Measurements from ENCODE around the gene NFYA. TPM values are rescaled to one million over a fixed set of nuclear protein-coding genes. Genes with fewer than 3 reads are reported as not detected.

The NFYA gene
- total RNA-seq, 1 donor from 2014 or later: 27.8 TPM

- Histone ChIP-seq H4K20me1 (ENCODE audit: insufficient read depth, low read length) (no peaks in the 10 kb centered on the region), H3K36me3 (ENCODE audit: insufficient read depth, low read length) (no peaks in the 10 kb centered on the region), H3K4me1 (ENCODE audit: insufficient read depth, low read length) (no peaks in the 10 kb centered on the region), H3K27me3 (ENCODE audit: insufficient read depth, low read length) (no peaks in the 10 kb centered on the region), H3K9ac (ENCODE audit: low read length) (no peak overlapping the region), H3K4me2 (ENCODE audit: low read length) (no peak overlapping the region), H3K79me2 (ENCODE audit: insufficient read depth, low read length) (no peaks in the 10 kb centered on the region), H3K27ac (ENCODE audit: low read depth, low read length) (no peak overlapping the region), H2AFZ (ENCODE audit: low read depth, low read length) (no peak overlapping the region), H3K9me3 (ENCODE audit: insufficient read depth, low read depth, low read length) (no peaks in the 10 kb centered on the region), H3K4me3 (ENCODE audit: insufficient read depth, low read depth, low read length) (no peak overlapping the region)
- Mint-ChIP-seq H3K9me3 (ENCODE audit: unreplicated experiment) (peaks cover 3% of the 10 kb centered on the region), H3K36me3 (ENCODE audit: low read depth, unreplicated experiment) (no peaks in the 10 kb centered on the region), H3K4me3 (ENCODE audit: unreplicated experiment) (no peak overlapping the region), H3K4me1 (ENCODE audit: low read depth, unreplicated experiment) (peaks cover 12% of the 10 kb centered on the region), H3K27me3 (ENCODE audit: low read depth, unreplicated experiment) (peaks cover 6% of the 10 kb centered on the region), H3K27ac (ENCODE audit: unreplicated experiment) (no peak overlapping the region)
- DNase-seq (ENCODE audit: low read depth) (no peak), FAIRE-seq (no peak)
- TF ChIP-seq CTCF (IDR thresholded peaks at IDR 0.05; ENCODE audit: insufficient read depth, low read depth, low read length) (no peak), EZH2 (IDR thresholded peaks at IDR 0.05; ENCODE audit: insufficient read depth, low read length) (no peak)
Observed at GRCh38 chr6:41046084-41046483, 26.7 kb upstream of the NFYA start.

- Histone ChIP-seq H3K9ac (ENCODE audit: low read length) (no peak overlapping the region), H4K20me1 (ENCODE audit: insufficient read depth, low read length) (no peaks in the 10 kb centered on the region), H3K36me3 (ENCODE audit: insufficient read depth, low read length) (no peaks in the 10 kb centered on the region), H3K4me3 (ENCODE audit: insufficient read depth, low read depth, low read length) (no peak overlapping the region), H3K9me3 (ENCODE audit: insufficient read depth, low read depth, low read length) (no peaks in the 10 kb centered on the region), H3K4me2 (ENCODE audit: low read length) (no peak overlapping the region), H2AFZ (ENCODE audit: low read depth, low read length) (no peak overlapping the region), H3K79me2 (ENCODE audit: insufficient read depth, low read length) (no peaks in the 10 kb centered on the region), H3K27ac (ENCODE audit: low read depth, low read length) (no peak overlapping the region), H3K27me3 (ENCODE audit: insufficient read depth, low read length) (no peaks in the 10 kb centered on the region), H3K4me1 (ENCODE audit: insufficient read depth, low read length) (no peaks in the 10 kb centered on the region)
- H3K27ac Mint-ChIP-seq (ENCODE audit: unreplicated experiment): no peak overlapping the region
- no peak overlapping the region for H3K4me3 Mint-ChIP-seq (ENCODE audit: unreplicated experiment)
- no peaks in the 10 kb centered on the region for H3K36me3 Mint-ChIP-seq (ENCODE audit: low read depth, unreplicated experiment)
- FAIRE-seq (no peak), DNase-seq (ENCODE audit: low read depth) (no peak)
- H3K9me3 Mint-ChIP-seq (ENCODE audit: unreplicated experiment): no peaks in the 10 kb centered on the region
- H3K27me3 Mint-ChIP-seq (ENCODE audit: low read depth, unreplicated experiment): peaks cover 6% of the 10 kb centered on the region
- TF ChIP-seq EZH2 (IDR thresholded peaks at IDR 0.05; ENCODE audit: insufficient read depth, low read length) (no peak), CTCF (IDR thresholded peaks at IDR 0.05; ENCODE audit: insufficient read depth, low read depth, low read length) (no peak)
- peaks cover 15% of the 10 kb centered on the region for H3K4me1 Mint-ChIP-seq (ENCODE audit: low read depth, unreplicated experiment)
Observed at GRCh38 chr6:41047306-41047705, 25.5 kb upstream of the NFYA start.

- Histone ChIP-seq H3K9ac (ENCODE audit: low read length) (no peak overlapping the region), H3K79me2 (ENCODE audit: insufficient read depth, low read length) (no peaks in the 10 kb centered on the region), H3K27ac (ENCODE audit: low read depth, low read length) (no peak overlapping the region), H3K4me3 (ENCODE audit: insufficient read depth, low read depth, low read length) (no peak overlapping the region), H2AFZ (ENCODE audit: low read depth, low read length) (no peak overlapping the region), H3K4me1 (ENCODE audit: insufficient read depth, low read length) (no peaks in the 10 kb centered on the region), H3K9me3 (ENCODE audit: insufficient read depth, low read depth, low read length) (no peaks in the 10 kb centered on the region), H3K4me2 (ENCODE audit: low read length) (no peak overlapping the region), H4K20me1 (ENCODE audit: insufficient read depth, low read length) (no peaks in the 10 kb centered on the region), H3K27me3 (ENCODE audit: insufficient read depth, low read length) (no peaks in the 10 kb centered on the region), H3K36me3 (ENCODE audit: insufficient read depth, low read length) (no peaks in the 10 kb centered on the region)
- no peak for DNase-seq (ENCODE audit: low read depth)
- FAIRE-seq: no peak
- Mint-ChIP-seq H3K9me3 (ENCODE audit: unreplicated experiment) (no peaks in the 10 kb centered on the region), H3K27ac (ENCODE audit: unreplicated experiment) (no peak overlapping the region), H3K4me3 (ENCODE audit: unreplicated experiment) (no peak overlapping the region), H3K36me3 (ENCODE audit: low read depth, unreplicated experiment) (no peaks in the 10 kb centered on the region), H3K4me1 (ENCODE audit: low read depth, unreplicated experiment) (peaks cover 15% of the 10 kb centered on the region), H3K27me3 (ENCODE audit: low read depth, unreplicated experiment) (peaks cover 6% of the 10 kb centered on the region)
- no peak for TF ChIP-seq EZH2 (IDR thresholded peaks at IDR 0.05; ENCODE audit: insufficient read depth, low read length)
- no peak for TF ChIP-seq CTCF (IDR thresholded peaks at IDR 0.05; ENCODE audit: insufficient read depth, low read depth, low read length)
Observed at GRCh38 chr6:41047745-41048732, 24.7 kb upstream of the NFYA start.

Data from astrocyte (in vitro differentiated cells and primary cell).